Activated T-cell treated with anti-CD3 and anti-CD28 coated beads, Interleukin-2, amount 50 U/mL, for 48 hours (primary cell): ENCODE data around the gene CCM2.
A peak's percentile ranks its signal among the peaks of the same experiment; 100 is the strongest.
"Not testable (repeated sequence)": the region's sequence is repeated elsewhere in the genome, so short reads cannot be mapped to it uniquely, and the experiment has no call there.

Source experiments
- DNase-seq, 2 experiments: peaks; one replicate each; pipeline ENCODE4 v3.0.0-alpha.2; 2020

The CCM2 gene

GRCh38 chr7:45001826-45002225 is 1.8 kb downstream of the CCM2 start:
- no peak for DNase-seq

GRCh38 chr7:45003789-45004188 is 3.8 kb downstream of the CCM2 start:
- DNase-seq = no peak

- no peak for DNase-seq
Measured at GRCh38 chr7:45007106-45007505, 7.1 kb downstream of the CCM2 start.

- DNase-seq = no peak
Measured at GRCh38 chr7:45007571-45008328, 7.7 kb downstream of the CCM2 start.

- DNase-seq = no peak
Measured at GRCh38 chr7:45013465-45013967, 13.5 kb downstream of the CCM2 start.

GRCh38 chr7:45015313-45015712 is 15.3 kb downstream of the CCM2 start:
- no peak for DNase-seq

GRCh38 chr7:45017253-45017652 is 17.3 kb downstream of the CCM2 start:
- no peak for DNase-seq

GRCh38 chr7:45020915-45021314 is 20.9 kb downstream of the CCM2 start:
- no peak for DNase-seq

- DNase-seq = peak in 1 of 2 experiments; percentile 45
Measured at GRCh38 chr7:45021604-45022296, 21.7 kb downstream of the CCM2 start.

- no peak for DNase-seq
Measured at GRCh38 chr7:45024126-45024744, 24.2 kb downstream of the CCM2 start.

- not testable (repeated sequence) for DNase-seq
Measured at GRCh38 chr7:45025473-45025872, 25.5 kb downstream of the CCM2 start.

- DNase-seq = peak in 1 of 2 experiments; percentile 36
Measured at GRCh38 chr7:45026013-45026412, 26.0 kb downstream of the CCM2 start.

GRCh38 chr7:45026984-45027773 is 27.2 kb downstream of the CCM2 start:
- peak; percentile 34 to 46 for DNase-seq

- DNase-seq = peak in 1 of 2 experiments; percentile 32
Measured at GRCh38 chr7:45027774-45028114, 27.7 kb downstream of the CCM2 start.

GRCh38 chr7:45028138-45028919 is 28.3 kb downstream of the CCM2 start:
- DNase-seq = peak; percentile 38 to 45

- DNase-seq = no peak
Measured at GRCh38 chr7:45028920-45029344, 28.9 kb downstream of the CCM2 start.

- DNase-seq = no peak
Measured at GRCh38 chr7:45031829-45032228, 31.8 kb downstream of the CCM2 start.

GRCh38 chr7:45032421-45032820 is 32.4 kb downstream of the CCM2 start:
- DNase-seq = no peak

GRCh38 chr7:45033261-45033930 is 33.4 kb downstream of the CCM2 start:
- DNase-seq = peak in 1 of 2 experiments; percentile 41

GRCh38 chr7:45033931-45034290 is 33.9 kb downstream of the CCM2 start:
- no peak for DNase-seq

GRCh38 chr7:45034710-45035109 is 34.7 kb downstream of the CCM2 start:
- DNase-seq = not testable (repeated sequence)

- DNase-seq = no peak
Measured at GRCh38 chr7:45035371-45035770, 35.4 kb downstream of the CCM2 start.
